Fibroblast of mammary gland (primary cell): ENCODE data around the gene HACD1.

Experiments used
- DNase-seq: peaks from one replicate; pipeline ENCODE4 v3.0.0-alpha.2; 2010; ENCODE audit warnings: low read depth
- H3K4me3 ChIP-seq: 2 replicates; pipeline ENCODE4 v1.5.1; 2011; ENCODE audit warnings: low read depth, mild to moderate bottlenecking, low read length, moderate library complexity; ENCODE audit not compliant: control insufficient read depth
- CTCF ChIP-seq: conservative IDR thresholded peaks from 2 replicates; pipeline ENCODE4 v1.5.1; 2011; ENCODE audit warnings: low read depth, low read length, inconsistent platforms; ENCODE audit not compliant: control insufficient read depth, insufficient read depth

HACD1 gene

GRCh38 chr10:17649836-17650235, 32.7 kb upstream of the HACD1 start:
- H3K4me3 ChIP-seq: no peak overlapping the region
- TF ChIP-seq CTCF: no peak
- peak; percentile 39 for DNase-seq

GRCh38 chr10:17649052-17649451, 31.9 kb upstream of the HACD1 start:
- TF ChIP-seq CTCF: no peak
- H3K4me3 ChIP-seq: no peak overlapping the region
- DNase-seq: no peak

- H3K4me3 ChIP-seq: no peak overlapping the region
- no peak for DNase-seq
- TF ChIP-seq CTCF: no peak
Observed at GRCh38 chr10:17648243-17649035, 31.3 kb upstream of the HACD1 start.

GRCh38 chr10:17647326-17647725, 30.2 kb upstream of the HACD1 start:
- no peak for TF ChIP-seq CTCF
- no peak overlapping the region for H3K4me3 ChIP-seq
- no peak for DNase-seq

GRCh38 chr10:17645621-17646345, 28.6 kb upstream of the HACD1 start:
- TF ChIP-seq CTCF: no peak
- peak; percentile 23 for DNase-seq
- peak overlapping the region; percentile 98 for H3K4me3 ChIP-seq

GRCh38 chr10:17644485-17644943, 27.3 kb upstream of the HACD1 start:
- peak; percentile 49 for DNase-seq
- TF ChIP-seq CTCF: no peak

More at GRCh38 chr10:17644485-17644943, 27.3 kb upstream of the HACD1 start:
- H3K4me3 ChIP-seq: peak overlapping the region; percentile 98
